Liver (tissue), 9 donors: Measurements from ENCODE around the gene CYP2U1. TPM values are rescaled to one million over a fixed set of nuclear protein-coding genes. Genes with fewer than 3 reads are reported as not detected.

ENCODE experiments used
- DNase-seq: peaks from one replicate; pipeline ENCODE4 v3.0.0-alpha.2; 2017; ENCODE audit warnings: low spot score
- H3K27ac ChIP-seq, 2 donors: one replicate each; pipeline ENCODE4 v1.7.0; 2013; ENCODE audit warnings: inconsistent platforms in 2 of 2, low read length in 2 of 2, control low read depth in 1 of 2, low read depth in 1 of 2, mild to moderate bottlenecking in 1 of 2
- H3K27me3 ChIP-seq, 4 donors: one replicate each; pipeline versions ENCODE4 v1.6.1 to v1.7.0; 2013; ENCODE audit warnings: low read length in 3 of 4, inconsistent platforms in 1 of 4, mild to moderate bottlenecking in 1 of 4, moderate library complexity in 1 of 4; ENCODE audit not compliant: control insufficient read depth in 4 of 4, insufficient read depth in 4 of 4
- H3K36me3 ChIP-seq, 4 donors: one replicate each; pipeline versions ENCODE4 v1.6.1 to v1.7.0; 2013; ENCODE audit warnings: low read length in 3 of 4, mild to moderate bottlenecking in 3 of 4, low read depth in 1 of 4, moderate library complexity in 1 of 4; ENCODE audit not compliant: control insufficient read depth in 4 of 4, insufficient read depth in 3 of 4
- H3K4me1 ChIP-seq, 4 donors: one replicate each; pipeline versions ENCODE4 v1.6.1 to v1.7.0; 2013; ENCODE audit warnings: low read length in 3 of 4, mild to moderate bottlenecking in 3 of 4, moderate library complexity in 1 of 4; ENCODE audit not compliant: control insufficient read depth in 4 of 4, insufficient read depth in 4 of 4
- H3K4me3 ChIP-seq, 3 donors: one replicate each; pipeline versions ENCODE4 v1.6.1 to v1.7.0; 2013; ENCODE audit warnings: low read length in 3 of 3, control low read depth in 1 of 3, low read depth in 1 of 3, mild to moderate bottlenecking in 1 of 3
- H3K9ac ChIP-seq, 2 donors: one replicate each; pipeline ENCODE4 v1.7.0; 2013; ENCODE audit warnings: low read length in 2 of 2, mild to moderate bottlenecking in 2 of 2, moderate library complexity in 2 of 2, control low read depth in 1 of 2, low read depth in 1 of 2
- H3K9me3 ChIP-seq, 4 donors: one replicate each; pipeline versions ENCODE4 v1.6.1 to v1.7.0; 2013; ENCODE audit warnings: low read length in 3 of 4; ENCODE audit not compliant: control insufficient read depth in 4 of 4
- FOXA2 ChIP-seq: IDR thresholded peaks from 2 replicates; pipeline ENCODE4 v1.6.1; 2016; ENCODE audit warnings: antibody characterized with exemption
- HNF4A ChIP-seq, 2 donors: conservative IDR thresholded peaks; 2 replicates each; pipeline ENCODE4 v1.6.1; 2016; ENCODE audit warnings: antibody characterized with exemption in 2 of 2, mild to moderate bottlenecking in 2 of 2
- HNF4G ChIP-seq: IDR thresholded peaks from 2 replicates; pipeline ENCODE4 v1.6.1; 2016; ENCODE audit warnings: antibody characterized with exemption
- MAX ChIP-seq: IDR thresholded peaks from 2 replicates; pipeline ENCODE4 v1.6.1; 2016; ENCODE audit warnings: antibody characterized with exemption
- SP1 ChIP-seq: IDR thresholded peaks from 2 replicates; pipeline ENCODE4 v1.6.1; 2018; ENCODE audit warnings: antibody characterized with exemption, mild to moderate bottlenecking
- TAF1 ChIP-seq: conservative IDR thresholded peaks from 2 replicates; pipeline ENCODE4 v1.6.1; 2016; ENCODE audit warnings: antibody characterized with exemption, mild to moderate bottlenecking
- WGBS: extraction: QIAGEN DNeasy Blood & Tissue Kit; methylation state at CpG from one replicate; pipeline ENCODE4 v1.1.7; 2013; 5-methylcytosine and 5-hydroxymethylcytosine counted together
- polyA plus RNA-seq, 2 donors: library from polyadenylated mRNA; stranded (reverse) in 1 of 2; unstranded in 1 of 2; fragments of 200-250 nt in 1 of 2; fragments of >200 nt in 1 of 2; fragmentation: Nextera tagmentation in 1 of 2; extraction: Ambion mirVana in 1 of 2; gene quantifications; one replicate each; pipeline versions ENCODE4 v1.2.1 to v1.2.3, GENCODE V29; 2013 to 2015
- total RNA-seq, 2 donors: library from RNA; depleted of rRNA; stranded (reverse); fragments of >200 nt; gene quantifications; one replicate each; pipeline ENCODE4 v1.2.3, GENCODE V29; 2014
- TF ChIP-seq, protein P1 (sequence below): IDR thresholded peaks from 2 replicates; pipeline ENCODE4 v1.6.1; 2016; ENCODE audit warnings: antibody characterized with exemption
- TF ChIP-seq, protein P2 (sequence below): IDR thresholded peaks from 2 replicates; pipeline ENCODE4 v1.6.1; 2016; ENCODE audit warnings: antibody characterized with exemption, mild to moderate bottlenecking
- TF ChIP-seq, protein P3 (sequence below): IDR thresholded peaks from 2 replicates; pipeline ENCODE4 v1.6.1; 2016; ENCODE audit warnings: antibody characterized with exemption
- TF ChIP-seq, protein P4 (sequence below): fragments of 150-350 bp; IDR thresholded peaks from 2 replicates; pipeline ENCODE4 v1.5.1; 2017; ENCODE audit warnings: improper control_type of control experiment, low read depth, low read length; ENCODE audit not compliant: missing input control
- donor health status: healthy.
- donor health status: healthy.
- donor health status: healthy.
- donor health status: healthy.
- donor health status: healthy.

Gene CYP2U1
- total and polyA plus RNA-seq, 4 donors: 2.0 to 4.9 (median 3.2) TPM

DNA sequence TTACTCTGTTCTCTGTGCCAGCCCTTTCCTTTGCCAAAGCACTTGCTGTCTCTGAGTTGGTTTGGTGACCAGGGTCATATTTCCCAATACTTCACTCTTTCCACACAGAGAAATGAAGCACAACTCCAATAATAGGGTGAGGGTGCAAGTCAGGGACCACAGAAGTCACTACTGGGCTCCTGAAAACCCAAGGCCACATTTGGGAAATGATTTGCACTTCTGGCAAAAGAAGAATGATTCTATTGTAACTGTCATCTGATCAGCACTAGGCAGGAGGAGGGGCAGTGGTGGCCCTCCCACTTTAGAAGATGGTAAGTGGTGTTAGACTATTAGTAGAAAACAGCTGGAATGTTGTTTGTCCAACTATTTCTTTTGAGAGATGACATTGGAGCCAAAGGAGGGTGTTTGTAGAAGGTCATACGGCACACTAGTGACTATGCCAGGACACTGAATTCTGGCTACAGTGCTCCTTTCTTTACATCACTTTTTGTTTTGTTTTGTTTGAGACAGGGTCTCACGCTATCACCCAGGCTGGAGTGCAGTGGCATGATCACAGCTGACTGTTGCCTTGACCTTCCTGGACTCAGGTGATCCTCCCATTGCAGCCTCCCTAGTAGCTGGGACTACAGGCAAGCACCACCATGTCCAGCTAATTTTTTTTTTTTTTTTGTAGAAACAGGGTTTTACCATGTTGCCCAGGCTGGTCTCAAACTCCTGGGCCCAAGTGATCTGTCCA is 47.5 kb downstream of the CYP2U1 start (continued):
- TF ChIP-seq MAX: peak; percentile 57

GRCh38 chr4:107987916-107988762 is 56.8 kb downstream of the CYP2U1 start:
- Histone ChIP-seq H3K27me3 (no peaks in the 10 kb centered on the region), H3K36me3 (no peaks in the 10 kb centered on the region), H3K9ac (peak overlapping the region; percentile 13 to 92), H3K27ac (peak overlapping the region; percentile 94 to 99), H3K9me3 (no peaks in the 10 kb centered on the region), H3K4me3 (peak overlapping the region in 1 of 3 donors; percentile 77), H3K4me1 (peaks cover 8 to 44% (median 30%) of the 10 kb centered on the region in 4 donors)
- no peak for DNase-seq
- WGBS: 45% methylated on average over 10 of the region's 10 CpGs
- TF ChIP-seq HNF4A (conservative IDR thresholded peaks at IDR 0.05) (peak; percentile 26 to 60), MAX (no peak)

DNA sequence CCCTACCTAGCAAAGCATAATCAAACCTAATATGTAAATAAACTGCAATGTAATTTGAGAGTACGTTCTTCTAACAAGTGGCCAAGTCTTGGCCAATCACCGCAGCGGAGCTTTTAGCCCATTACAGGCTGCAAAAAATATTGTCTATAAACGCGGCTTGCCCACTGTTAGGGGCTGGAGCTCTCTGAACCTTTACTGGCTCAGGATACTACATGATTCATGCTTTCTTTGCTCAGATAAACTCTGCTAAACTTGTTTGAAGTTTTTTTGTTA is 57.4 kb downstream of the CYP2U1 start:
- TF ChIP-seq, protein P1, sequence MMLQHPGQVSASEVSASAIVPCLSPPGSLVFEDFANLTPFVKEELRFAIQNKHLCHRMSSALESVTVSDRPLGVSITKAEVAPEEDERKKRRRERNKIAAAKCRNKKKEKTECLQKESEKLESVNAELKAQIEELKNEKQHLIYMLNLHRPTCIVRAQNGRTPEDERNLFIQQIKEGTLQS: no peak
- TF ChIP-seq, protein P2, sequence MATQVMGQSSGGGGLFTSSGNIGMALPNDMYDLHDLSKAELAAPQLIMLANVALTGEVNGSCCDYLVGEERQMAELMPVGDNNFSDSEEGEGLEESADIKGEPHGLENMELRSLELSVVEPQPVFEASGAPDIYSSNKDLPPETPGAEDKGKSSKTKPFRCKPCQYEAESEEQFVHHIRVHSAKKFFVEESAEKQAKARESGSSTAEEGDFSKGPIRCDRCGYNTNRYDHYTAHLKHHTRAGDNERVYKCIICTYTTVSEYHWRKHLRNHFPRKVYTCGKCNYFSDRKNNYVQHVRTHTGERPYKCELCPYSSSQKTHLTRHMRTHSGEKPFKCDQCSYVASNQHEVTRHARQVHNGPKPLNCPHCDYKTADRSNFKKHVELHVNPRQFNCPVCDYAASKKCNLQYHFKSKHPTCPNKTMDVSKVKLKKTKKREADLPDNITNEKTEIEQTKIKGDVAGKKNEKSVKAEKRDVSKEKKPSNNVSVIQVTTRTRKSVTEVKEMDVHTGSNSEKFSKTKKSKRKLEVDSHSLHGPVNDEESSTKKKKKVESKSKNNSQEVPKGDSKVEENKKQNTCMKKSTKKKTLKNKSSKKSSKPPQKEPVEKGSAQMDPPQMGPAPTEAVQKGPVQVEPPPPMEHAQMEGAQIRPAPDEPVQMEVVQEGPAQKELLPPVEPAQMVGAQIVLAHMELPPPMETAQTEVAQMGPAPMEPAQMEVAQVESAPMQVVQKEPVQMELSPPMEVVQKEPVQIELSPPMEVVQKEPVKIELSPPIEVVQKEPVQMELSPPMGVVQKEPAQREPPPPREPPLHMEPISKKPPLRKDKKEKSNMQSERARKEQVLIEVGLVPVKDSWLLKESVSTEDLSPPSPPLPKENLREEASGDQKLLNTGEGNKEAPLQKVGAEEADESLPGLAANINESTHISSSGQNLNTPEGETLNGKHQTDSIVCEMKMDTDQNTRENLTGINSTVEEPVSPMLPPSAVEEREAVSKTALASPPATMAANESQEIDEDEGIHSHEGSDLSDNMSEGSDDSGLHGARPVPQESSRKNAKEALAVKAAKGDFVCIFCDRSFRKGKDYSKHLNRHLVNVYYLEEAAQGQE: no peak
- TF ChIP-seq HNF4G (no peak), HNF4A (conservative IDR thresholded peaks at IDR 0.05) (no peak), FOXA2 (no peak), SP1 (no peak), TAF1 (no peak)
- TF ChIP-seq, protein P3, sequence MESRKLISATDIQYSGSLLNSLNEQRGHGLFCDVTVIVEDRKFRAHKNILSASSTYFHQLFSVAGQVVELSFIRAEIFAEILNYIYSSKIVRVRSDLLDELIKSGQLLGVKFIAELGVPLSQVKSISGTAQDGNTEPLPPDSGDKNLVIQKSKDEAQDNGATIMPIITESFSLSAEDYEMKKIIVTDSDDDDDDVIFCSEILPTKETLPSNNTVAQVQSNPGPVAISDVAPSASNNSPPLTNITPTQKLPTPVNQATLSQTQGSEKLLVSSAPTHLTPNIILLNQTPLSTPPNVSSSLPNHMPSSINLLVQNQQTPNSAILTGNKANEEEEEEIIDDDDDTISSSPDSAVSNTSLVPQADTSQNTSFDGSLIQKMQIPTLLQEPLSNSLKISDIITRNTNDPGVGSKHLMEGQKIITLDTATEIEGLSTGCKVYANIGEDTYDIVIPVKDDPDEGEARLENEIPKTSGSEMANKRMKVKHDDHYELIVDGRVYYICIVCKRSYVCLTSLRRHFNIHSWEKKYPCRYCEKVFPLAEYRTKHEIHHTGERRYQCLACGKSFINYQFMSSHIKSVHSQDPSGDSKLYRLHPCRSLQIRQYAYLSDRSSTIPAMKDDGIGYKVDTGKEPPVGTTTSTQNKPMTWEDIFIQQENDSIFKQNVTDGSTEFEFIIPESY: no peak
- TF ChIP-seq, protein P4, sequence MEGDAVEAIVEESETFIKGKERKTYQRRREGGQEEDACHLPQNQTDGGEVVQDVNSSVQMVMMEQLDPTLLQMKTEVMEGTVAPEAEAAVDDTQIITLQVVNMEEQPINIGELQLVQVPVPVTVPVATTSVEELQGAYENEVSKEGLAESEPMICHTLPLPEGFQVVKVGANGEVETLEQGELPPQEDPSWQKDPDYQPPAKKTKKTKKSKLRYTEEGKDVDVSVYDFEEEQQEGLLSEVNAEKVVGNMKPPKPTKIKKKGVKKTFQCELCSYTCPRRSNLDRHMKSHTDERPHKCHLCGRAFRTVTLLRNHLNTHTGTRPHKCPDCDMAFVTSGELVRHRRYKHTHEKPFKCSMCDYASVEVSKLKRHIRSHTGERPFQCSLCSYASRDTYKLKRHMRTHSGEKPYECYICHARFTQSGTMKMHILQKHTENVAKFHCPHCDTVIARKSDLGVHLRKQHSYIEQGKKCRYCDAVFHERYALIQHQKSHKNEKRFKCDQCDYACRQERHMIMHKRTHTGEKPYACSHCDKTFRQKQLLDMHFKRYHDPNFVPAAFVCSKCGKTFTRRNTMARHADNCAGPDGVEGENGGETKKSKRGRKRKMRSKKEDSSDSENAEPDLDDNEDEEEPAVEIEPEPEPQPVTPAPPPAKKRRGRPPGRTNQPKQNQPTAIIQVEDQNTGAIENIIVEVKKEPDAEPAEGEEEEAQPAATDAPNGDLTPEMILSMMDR: no peak
- no peaks in the 10 kb centered on the region for H3K27me3 ChIP-seq
- 22% methylated on average over 5 of the region's 5 CpGs for WGBS
- H3K9me3 ChIP-seq: no peaks in the 10 kb centered on the region
- peaks cover 8 to 49% (median 33%) of the 10 kb centered on the region in 4 donors for H3K4me1 ChIP-seq
- H3K9ac ChIP-seq: peak overlapping the region; percentile 13 to 92
- H3K27ac ChIP-seq: peak overlapping the region; percentile 94 to 99
- peak overlapping the region in 1 of 3 donors; percentile 77 for H3K4me3 ChIP-seq
- no peaks in the 10 kb centered on the region for H3K36me3 ChIP-seq
- no peak for DNase-seq
